CD4-positive, CD25-positive, alpha-beta regulatory T cell (primary cell): ENCODE data around the gene TUBGCP6. TPM values are rescaled to one million over a fixed set of nuclear protein-coding genes. Genes with fewer than 3 reads are reported as not detected.
A peak's percentile ranks its signal among the peaks of the same experiment; 100 is the strongest.

ENCODE experiments used
- ATAC-seq, 2 donors: fragments of 150-1000 bp; cut with Tn5 transposase; one replicate each; pipeline ENCODE4 v1.10.0; 2021; ENCODE audit warnings: low read depth in 2 of 2, moderate number of reproducible peaks in 2 of 2, moderate library complexity in 1 of 2
- DNase-seq, 3 donors: peaks; one replicate each; pipeline versions ENCODE4 v3.0.0 to v3.0.0-alpha.2; 2012 to 2022; ENCODE audit warnings: mixed read lengths in 1 of 3
- H3K27ac ChIP-seq: one replicate; pipeline ENCODE4 v1.7.0; 2013; ENCODE audit warnings: mild to moderate bottlenecking, low read length; ENCODE audit not compliant: insufficient read depth, poor library complexity, severe bottlenecking
- H3K27me3 ChIP-seq: one replicate; pipeline ENCODE4 v1.7.0; 2013; ENCODE audit warnings: low read length; ENCODE audit not compliant: control insufficient read depth, insufficient read depth
- H3K36me3 ChIP-seq: one replicate; pipeline ENCODE4 v1.7.0; 2013; ENCODE audit warnings: mild to moderate bottlenecking, low read length, moderate library complexity; ENCODE audit not compliant: control insufficient read depth, insufficient read depth
- H3K4me1 ChIP-seq: 2 replicates; pipeline ENCODE4 v1.7.0; 2013; ENCODE audit warnings: mild to moderate bottlenecking, low read length; ENCODE audit not compliant: insufficient read depth, control insufficient read depth, poor library complexity, severe bottlenecking
- H3K4me3 ChIP-seq: one replicate; pipeline ENCODE4 v1.7.0; 2013; ENCODE audit warnings: low read depth, mild to moderate bottlenecking, low read length, moderate library complexity
- H3K9me3 ChIP-seq, 2 experiments: 1 replicate in 1 of 2; 2 replicates in 1 of 2; pipeline ENCODE4 v1.7.0; 2013; ENCODE audit warnings: low read length in 2 of 2, mild to moderate bottlenecking in 1 of 2, moderate library complexity in 1 of 2; ENCODE audit not compliant: control insufficient read depth in 2 of 2
- H3K27ac Mint-ChIP-seq, 3 donors: one replicate each; pipeline ENCODE4 v1.8.0; 2020 to 2022; ENCODE audit warnings: mild to moderate bottlenecking in 3 of 3, mixed read lengths in 3 of 3, moderate library complexity in 2 of 3
- H3K27me3 Mint-ChIP-seq: one replicate; pipeline ENCODE4 v1.8.0; 2022; ENCODE audit warnings: mild to moderate bottlenecking, mixed read lengths
- H3K36me3 Mint-ChIP-seq: one replicate; pipeline ENCODE4 v1.8.0; 2020; ENCODE audit warnings: mixed read lengths
- H3K4me1 Mint-ChIP-seq, 4 donors: one replicate each; pipeline ENCODE4 v1.8.0; 2020 to 2022; ENCODE audit warnings: mixed read lengths in 4 of 4, mild to moderate bottlenecking in 1 of 4
- H3K4me3 Mint-ChIP-seq, 4 donors: one replicate each; pipeline ENCODE4 v1.8.0; 2020 to 2022; ENCODE audit warnings: mild to moderate bottlenecking in 4 of 4, mixed read lengths in 4 of 4, moderate library complexity in 3 of 4
- H3K9me3 Mint-ChIP-seq, 7 donors: one replicate each; pipeline ENCODE4 v1.8.0; 2020 to 2022; ENCODE audit warnings: mixed read lengths in 7 of 7, mild to moderate bottlenecking in 3 of 7, moderate library complexity in 2 of 7
- polyA plus RNA-seq, 4 donors: library from polyadenylated mRNA; unstranded; fragments of 300-500 nt; fragmentation: Illumina TruSeq; gene quantifications; one replicate each; pipeline ENCODE4 v1.2.3, GENCODE V29; 2021
- total RNA-seq: library from RNA; stranded (reverse); gene quantifications from one replicate; pipeline ENCODE4 v1.2.3, GENCODE V29; 2022

The TUBGCP6 gene
- total and polyA plus RNA-seq, 5 donors from 2014 or later: 14.0 to 132 (median 14.2) TPM

DNA sequence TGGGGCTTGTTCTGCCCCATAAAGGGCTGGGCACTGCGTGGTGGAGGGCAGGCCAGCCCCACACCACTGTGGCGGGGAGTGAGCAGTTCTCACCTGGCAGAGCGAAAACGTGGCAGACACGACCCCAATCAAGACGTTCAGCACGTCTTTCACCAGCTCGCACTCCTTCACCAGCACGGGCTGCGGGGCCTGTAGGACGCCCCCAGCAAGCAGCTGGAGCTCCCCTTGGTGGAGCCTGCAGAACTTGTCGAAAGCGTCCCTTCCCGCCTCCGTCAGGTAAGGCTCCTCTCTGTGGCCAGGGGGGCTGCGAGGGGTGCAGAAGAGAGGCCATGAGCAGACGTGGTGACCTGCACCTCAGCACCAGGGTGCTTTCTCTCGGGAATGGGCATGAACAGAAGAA is 11.6 kb downstream of the TUBGCP6 start:
- H3K4me3 ChIP-seq: no peak overlapping the region
- peaks cover 41% of the 10 kb centered on the region for H3K36me3 ChIP-seq
- H3K9me3 Mint-ChIP-seq: no peaks in the 10 kb centered on the region
- H3K36me3 Mint-ChIP-seq: peaks cover 15% of the 10 kb centered on the region
- H3K27ac ChIP-seq: no peak overlapping the region
- H3K4me1 Mint-ChIP-seq: peaks cover 0 to 26% (median 6%) of the 10 kb centered on the region in 4 donors
- ATAC-seq: no peak
- no peaks in the 10 kb centered on the region for H3K27me3 Mint-ChIP-seq
- H3K27ac Mint-ChIP-seq: no peak overlapping the region
- DNase-seq: no peak
- H3K4me1 ChIP-seq: no peaks in the 10 kb centered on the region
- H3K4me3 Mint-ChIP-seq: no peak overlapping the region
- H3K27me3 ChIP-seq: no peaks in the 10 kb centered on the region
- H3K9me3 ChIP-seq: no peaks in the 10 kb centered on the region

DNA sequence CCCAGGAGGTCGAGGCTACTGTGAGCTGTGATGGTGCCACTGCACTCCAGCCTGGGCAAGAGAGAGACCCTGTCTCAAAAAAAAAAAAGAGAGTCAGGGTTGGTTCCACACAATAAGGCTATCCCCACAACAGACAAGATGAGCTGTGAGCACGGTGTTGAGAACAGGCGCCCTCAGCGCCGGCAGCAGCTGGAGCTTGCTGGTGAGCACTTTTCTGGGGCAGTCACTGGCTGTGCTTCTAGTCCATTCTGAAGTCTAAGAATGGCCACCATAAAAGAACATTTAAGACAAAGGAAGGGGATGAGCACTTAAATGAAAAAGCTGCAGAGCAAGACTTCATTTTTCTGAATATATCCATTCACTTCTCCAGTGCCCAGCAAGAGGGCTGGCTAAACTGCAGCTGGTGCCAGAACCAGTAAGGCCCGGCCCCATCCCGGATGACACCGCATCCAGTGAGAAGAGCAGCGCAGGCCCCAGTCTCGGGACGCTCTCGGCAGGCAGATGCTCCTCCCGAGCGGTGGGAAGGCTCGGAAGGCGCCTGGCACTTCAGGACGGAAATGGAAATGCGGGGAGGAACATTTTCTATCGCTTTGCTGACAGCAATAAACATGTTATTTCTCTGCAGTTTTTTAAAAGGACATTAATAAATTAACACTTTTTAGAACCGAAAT is 12.2 kb downstream of the TUBGCP6 start:
- ATAC-seq (no peak), DNase-seq (no peak)
- H3K4me3 ChIP-seq: no peak overlapping the region
- H3K36me3 ChIP-seq: peaks cover 44% of the 10 kb centered on the region
- H3K36me3 Mint-ChIP-seq: peaks cover 15% of the 10 kb centered on the region
- H3K27me3 ChIP-seq: no peaks in the 10 kb centered on the region
- no peaks in the 10 kb centered on the region for H3K4me1 ChIP-seq
- no peaks in the 10 kb centered on the region for H3K27me3 Mint-ChIP-seq
- H3K4me3 Mint-ChIP-seq: no peak overlapping the region
- H3K9me3 Mint-ChIP-seq: no peaks in the 10 kb centered on the region
- H3K27ac Mint-ChIP-seq: no peak overlapping the region
- no peak overlapping the region for H3K27ac ChIP-seq
- peaks cover 0 to 21% (median 4%) of the 10 kb centered on the region in 4 donors for H3K4me1 Mint-ChIP-seq
- H3K9me3 ChIP-seq: no peaks in the 10 kb centered on the region

DNA sequence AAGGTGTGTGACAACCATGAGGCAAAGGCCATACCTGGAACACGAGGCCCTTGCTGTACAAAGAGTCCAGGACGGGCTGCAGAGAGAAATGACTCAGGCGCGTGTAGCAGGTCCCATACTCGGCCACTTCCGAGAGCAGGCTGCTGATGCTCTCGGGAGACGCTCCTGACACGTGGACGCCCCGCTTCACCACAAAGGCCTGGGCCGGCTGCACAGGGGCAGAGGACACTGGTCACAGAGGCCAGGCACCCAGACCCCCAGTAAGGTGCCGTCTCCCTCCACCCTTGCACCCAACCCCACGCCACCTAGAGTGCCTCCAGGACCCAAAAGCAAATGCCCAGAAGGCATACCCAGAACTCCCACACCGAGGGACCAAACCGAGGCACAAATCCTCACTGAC is 15.5 kb downstream of the TUBGCP6 start:
- peak overlapping the region in 1 of 3 donors; percentile 86 for H3K27ac Mint-ChIP-seq
- H3K27me3 ChIP-seq: no peaks in the 10 kb centered on the region
- no peaks in the 10 kb centered on the region for H3K4me1 ChIP-seq
- no peak overlapping the region for H3K27ac ChIP-seq
- H3K36me3 Mint-ChIP-seq: peaks cover 15% of the 10 kb centered on the region
- H3K27me3 Mint-ChIP-seq: no peaks in the 10 kb centered on the region
- ATAC-seq (no peak), DNase-seq (no peak)
- no peak overlapping the region for H3K4me3 Mint-ChIP-seq
- peaks cover 47% of the 10 kb centered on the region for H3K36me3 ChIP-seq
- no peaks in the 10 kb centered on the region for H3K9me3 Mint-ChIP-seq
- no peak overlapping the region for H3K4me3 ChIP-seq
- peaks cover 0 to 10% (median 0%) of the 10 kb centered on the region in 4 donors for H3K4me1 Mint-ChIP-seq
- no peaks in the 10 kb centered on the region for H3K9me3 ChIP-seq

DNA sequence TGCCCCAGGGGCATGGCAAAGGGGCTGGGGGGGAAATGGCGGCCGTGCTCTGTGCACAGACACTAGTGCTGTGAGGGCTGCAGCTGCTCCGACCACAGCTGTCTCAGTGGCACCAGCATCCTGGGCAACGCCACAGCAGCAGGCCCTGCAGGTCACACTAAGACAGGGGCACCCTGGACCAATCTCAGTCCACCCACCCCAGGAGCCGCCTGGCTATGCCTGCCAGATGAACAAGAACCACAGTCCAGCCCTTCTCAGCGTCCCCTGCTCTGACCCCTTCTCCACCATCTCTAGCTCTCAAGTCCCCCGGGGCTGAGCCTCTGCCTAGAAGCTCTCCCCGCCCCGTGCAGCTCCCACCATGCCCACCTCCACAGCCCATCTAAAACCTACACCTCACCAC is 16.5 kb downstream of the TUBGCP6 start:
- Mint-ChIP-seq H3K36me3 (peaks cover 15% of the 10 kb centered on the region), H3K9me3 (no peaks in the 10 kb centered on the region), H3K4me1 (peaks cover 0 to 3% (median 0%) of the 10 kb centered on the region in 4 donors), H3K4me3 (no peak overlapping the region), H3K27ac (peak overlapping the region in 1 of 3 donors; percentile 63), H3K27me3 (no peaks in the 10 kb centered on the region)
- Histone ChIP-seq H3K27me3 (no peaks in the 10 kb centered on the region), H3K9me3 (no peaks in the 10 kb centered on the region), H3K27ac (no peak overlapping the region), H3K36me3 (peaks cover 52% of the 10 kb centered on the region), H3K4me1 (no peaks in the 10 kb centered on the region), H3K4me3 (no peak overlapping the region)
- DNase-seq: no peak
- no peak for ATAC-seq

DNA sequence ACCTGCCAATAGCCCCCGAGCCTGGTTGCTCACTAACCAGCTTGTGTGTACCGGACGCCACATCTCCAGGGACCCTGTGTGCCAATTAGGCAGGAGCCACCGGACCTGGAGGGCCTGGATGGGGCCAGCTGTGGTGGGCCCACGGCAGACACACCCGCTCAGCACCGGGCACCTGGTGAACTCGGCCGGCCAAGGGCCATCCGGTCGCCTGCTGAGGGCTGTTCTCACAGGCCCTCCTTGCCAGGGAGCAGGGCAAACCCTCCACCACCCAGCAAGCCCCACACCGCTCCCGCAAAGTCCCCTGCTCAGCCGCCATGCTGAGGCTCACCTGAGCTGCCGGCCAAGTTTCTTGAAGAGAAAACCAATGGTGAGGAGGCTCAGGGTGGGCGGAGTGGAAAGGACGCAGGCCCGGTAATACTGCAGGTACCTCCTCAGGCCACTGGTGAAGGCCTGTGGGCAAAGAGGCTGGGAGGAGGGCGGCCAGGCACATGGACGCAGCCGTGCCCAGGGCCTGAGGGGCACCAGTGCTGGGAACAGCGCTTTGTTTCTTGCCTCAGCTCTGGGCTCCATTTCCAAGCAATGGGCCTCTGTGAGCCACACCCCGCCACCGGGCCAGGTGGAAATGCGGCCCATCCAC is 17.1 kb downstream of the TUBGCP6 start:
- H3K36me3 Mint-ChIP-seq: peaks cover 19% of the 10 kb centered on the region
- Histone ChIP-seq H3K36me3 (peaks cover 54% of the 10 kb centered on the region), H3K4me1 (no peaks in the 10 kb centered on the region), H3K27ac (no peak overlapping the region), H3K4me3 (no peak overlapping the region), H3K27me3 (no peaks in the 10 kb centered on the region), H3K9me3 (no peaks in the 10 kb centered on the region)
- no peaks in the 10 kb centered on the region for H3K27me3 Mint-ChIP-seq
- no peaks in the 10 kb centered on the region for H3K9me3 Mint-ChIP-seq
- ATAC-seq (no peak), DNase-seq (no peak)
- H3K27ac Mint-ChIP-seq: no peak overlapping the region
- no peak overlapping the region for H3K4me3 Mint-ChIP-seq
- peaks cover 0 to 3% (median 0%) of the 10 kb centered on the region in 4 donors for H3K4me1 Mint-ChIP-seq

DNA sequence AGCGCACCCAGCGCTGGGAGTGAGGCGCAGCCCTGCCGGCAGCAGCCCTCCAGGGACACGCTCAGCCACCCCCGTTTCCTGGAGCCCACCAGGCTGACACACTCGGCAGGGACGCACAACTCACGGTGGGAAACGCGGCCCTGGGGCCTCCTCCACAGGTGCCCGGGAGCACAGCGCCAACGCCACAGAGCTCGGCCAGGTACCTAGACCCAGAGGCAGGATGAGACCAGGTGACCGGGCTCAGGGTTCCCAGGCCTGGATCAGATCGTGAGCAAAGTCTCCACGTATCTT is 18.0 kb downstream of the TUBGCP6 start:
- Mint-ChIP-seq H3K36me3 (peaks cover 16% of the 10 kb centered on the region), H3K27ac (no peak overlapping the region), H3K9me3 (no peaks in the 10 kb centered on the region), H3K4me3 (no peak overlapping the region), H3K4me1 (peaks cover 0 to 3% (median 0%) of the 10 kb centered on the region in 4 donors), H3K27me3 (no peaks in the 10 kb centered on the region)
- no peak overlapping the region for H3K4me3 ChIP-seq
- ATAC-seq (no peak), DNase-seq (no peak)
- peaks cover 57% of the 10 kb centered on the region for H3K36me3 ChIP-seq
- no peaks in the 10 kb centered on the region for H3K27me3 ChIP-seq
- no peaks in the 10 kb centered on the region for H3K9me3 ChIP-seq
- no peak overlapping the region for H3K27ac ChIP-seq
- no peaks in the 10 kb centered on the region for H3K4me1 ChIP-seq

DNA sequence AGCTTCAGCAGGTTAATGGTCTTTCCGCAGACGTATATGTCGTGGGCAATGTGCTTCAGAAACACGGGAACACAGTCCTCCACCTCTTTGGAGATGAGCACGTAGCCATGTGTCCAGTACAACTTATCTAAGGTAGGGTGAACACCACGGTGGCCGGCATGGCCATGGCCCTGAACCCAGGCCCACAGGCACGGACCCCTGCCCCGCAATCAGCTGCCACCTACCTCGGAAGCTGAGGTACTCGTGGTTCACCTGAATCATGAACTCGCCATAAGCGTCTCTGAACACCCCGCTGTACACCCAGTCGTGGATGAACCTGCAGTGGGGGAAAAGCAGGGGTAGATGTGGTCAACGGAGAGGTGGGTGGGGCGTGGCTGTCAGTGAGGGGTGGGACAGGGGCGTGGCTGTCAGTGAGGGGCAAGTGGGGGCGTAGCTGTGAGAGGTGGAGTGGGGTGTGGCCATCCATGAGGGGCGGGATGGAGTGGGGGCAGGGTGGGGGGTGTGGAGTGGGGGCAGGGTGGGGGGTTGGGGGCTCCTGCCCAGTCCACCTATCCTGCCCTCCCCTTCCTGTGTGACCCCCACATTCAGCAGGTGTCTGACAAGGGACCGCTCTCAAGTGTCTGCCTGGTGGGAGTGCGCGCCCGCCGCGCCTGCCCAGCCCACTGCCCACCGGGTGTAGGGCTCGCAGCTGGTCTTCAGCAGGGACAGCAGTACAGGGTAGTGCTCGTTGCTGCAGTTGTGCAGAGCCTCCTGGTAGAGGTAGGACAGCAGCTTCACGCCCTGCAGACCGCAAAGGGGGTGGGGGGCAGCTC is 18.6 kb downstream of the TUBGCP6 start:
- H3K4me3 ChIP-seq: no peak overlapping the region
- Mint-ChIP-seq H3K27ac (no peak overlapping the region), H3K4me1 (peaks cover 0 to 3% (median 0%) of the 10 kb centered on the region in 4 donors), H3K9me3 (no peaks in the 10 kb centered on the region), H3K36me3 (peaks cover 16% of the 10 kb centered on the region), H3K4me3 (no peak overlapping the region), H3K27me3 (no peaks in the 10 kb centered on the region)
- peaks cover 61% of the 10 kb centered on the region for H3K36me3 ChIP-seq
- H3K4me1 ChIP-seq: no peaks in the 10 kb centered on the region
- DNase-seq: no peak
- ATAC-seq: no peak
- no peak overlapping the region for H3K27ac ChIP-seq
- no peaks in the 10 kb centered on the region for H3K27me3 ChIP-seq
- no peaks in the 10 kb centered on the region for H3K9me3 ChIP-seq
